Bronchial epithelial cell (primary cell): ENCODE results near the gene BFSP1. TPM values are rescaled to one million over a fixed set of nuclear protein-coding genes. Genes with fewer than 3 reads are reported as not detected.

Source experiments
- DNase-seq: peaks from one replicate; pipeline ENCODE4 v3.0.0-alpha.2; 2010; ENCODE audit warnings: low read depth
- FAIRE-seq: peaks from 2 replicates; lab custom pipeline; 2011; peaks lifted over from hg19 to GRCh38; lab: Jason Lieb, UNC
- H3K27me3 ChIP-seq: 2 replicates; pipeline ENCODE4 v1.5.1; 2011; ENCODE audit warnings: low read length; ENCODE audit not compliant: control insufficient read depth, insufficient read depth
- H3K36me3 ChIP-seq: 2 replicates; pipeline ENCODE4 v1.5.1; 2011; ENCODE audit warnings: low read length; ENCODE audit not compliant: control insufficient read depth, insufficient read depth
- H3K4me3 ChIP-seq: 2 replicates; pipeline ENCODE4 v1.5.1; 2011; ENCODE audit warnings: mild to moderate bottlenecking, low read depth, low read length, control low read depth
- total RNA-seq: library from RNA; depleted of rRNA; stranded (reverse); fragments of >200 nt; gene quantifications from 2 replicates; pipeline ENCODE4 v1.2.1, GENCODE V29; 2014
- TF ChIP-seq, protein P1 (sequence below): IDR thresholded peaks from 2 replicates; pipeline ENCODE4 v1.5.1; 2011; ENCODE audit warnings: mild to moderate bottlenecking, moderate library complexity, low read length, control low read depth, inconsistent platforms; ENCODE audit not compliant: insufficient read depth, severe bottlenecking

Gene BFSP1
- total RNA-seq, 1 donor from 2014 or later, result 2.9 TPM

DNA sequence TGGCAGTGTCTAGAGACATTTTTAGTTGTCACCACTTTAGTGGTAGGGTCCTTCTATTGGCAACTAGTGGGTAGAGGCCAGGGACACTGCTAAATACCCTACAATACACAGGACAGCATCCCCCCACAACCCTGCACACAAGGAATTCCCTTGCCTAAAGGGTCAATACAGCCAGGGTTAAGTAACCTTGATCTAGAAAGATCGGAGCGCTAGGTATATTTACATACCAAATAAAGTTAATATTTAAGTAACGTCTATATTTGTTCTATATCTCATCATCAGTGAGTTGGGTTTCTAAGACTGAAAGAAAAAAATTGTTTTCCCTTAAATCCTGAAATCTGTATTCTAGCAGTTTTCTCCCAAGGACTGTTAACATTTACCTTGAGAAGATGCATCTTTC, 16.1 kb downstream of the BFSP1 start:
- H3K27me3 ChIP-seq, result no peaks in the 10 kb centered on the region
- DNase-seq (no peak), FAIRE-seq (no peak)
- TF ChIP-seq, protein P1, sequence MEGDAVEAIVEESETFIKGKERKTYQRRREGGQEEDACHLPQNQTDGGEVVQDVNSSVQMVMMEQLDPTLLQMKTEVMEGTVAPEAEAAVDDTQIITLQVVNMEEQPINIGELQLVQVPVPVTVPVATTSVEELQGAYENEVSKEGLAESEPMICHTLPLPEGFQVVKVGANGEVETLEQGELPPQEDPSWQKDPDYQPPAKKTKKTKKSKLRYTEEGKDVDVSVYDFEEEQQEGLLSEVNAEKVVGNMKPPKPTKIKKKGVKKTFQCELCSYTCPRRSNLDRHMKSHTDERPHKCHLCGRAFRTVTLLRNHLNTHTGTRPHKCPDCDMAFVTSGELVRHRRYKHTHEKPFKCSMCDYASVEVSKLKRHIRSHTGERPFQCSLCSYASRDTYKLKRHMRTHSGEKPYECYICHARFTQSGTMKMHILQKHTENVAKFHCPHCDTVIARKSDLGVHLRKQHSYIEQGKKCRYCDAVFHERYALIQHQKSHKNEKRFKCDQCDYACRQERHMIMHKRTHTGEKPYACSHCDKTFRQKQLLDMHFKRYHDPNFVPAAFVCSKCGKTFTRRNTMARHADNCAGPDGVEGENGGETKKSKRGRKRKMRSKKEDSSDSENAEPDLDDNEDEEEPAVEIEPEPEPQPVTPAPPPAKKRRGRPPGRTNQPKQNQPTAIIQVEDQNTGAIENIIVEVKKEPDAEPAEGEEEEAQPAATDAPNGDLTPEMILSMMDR, result no peak
- H3K4me3 ChIP-seq, result no peak overlapping the region
- no peaks in the 10 kb centered on the region for H3K36me3 ChIP-seq

DNA sequence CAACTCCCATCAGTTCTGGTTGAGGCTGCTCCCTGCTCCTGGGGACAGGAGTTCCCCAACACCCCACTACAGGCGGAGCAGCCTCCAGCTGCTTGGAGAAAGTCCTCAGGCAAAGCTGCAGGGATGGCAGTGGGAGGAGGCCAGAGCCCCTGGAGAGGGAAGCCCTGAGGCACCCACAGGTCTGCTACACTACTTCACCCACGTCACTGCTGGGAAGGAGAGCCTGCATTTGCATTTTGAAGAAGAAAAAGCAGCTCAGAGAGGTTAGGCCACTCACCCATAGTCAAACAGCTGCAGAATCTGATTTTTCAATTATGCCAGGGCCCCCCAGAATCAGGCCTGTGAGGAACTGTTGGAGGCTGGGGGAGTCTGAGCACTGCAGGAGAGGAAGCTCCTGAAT, 17.2 kb downstream of the BFSP1 start:
- Histone ChIP-seq H3K36me3 (no peaks in the 10 kb centered on the region), H3K27me3 (no peaks in the 10 kb centered on the region), H3K4me3 (no peak overlapping the region)
- no peak for DNase-seq
- TF ChIP-seq, protein P1, result no peak
- no peak for FAIRE-seq

DNA sequence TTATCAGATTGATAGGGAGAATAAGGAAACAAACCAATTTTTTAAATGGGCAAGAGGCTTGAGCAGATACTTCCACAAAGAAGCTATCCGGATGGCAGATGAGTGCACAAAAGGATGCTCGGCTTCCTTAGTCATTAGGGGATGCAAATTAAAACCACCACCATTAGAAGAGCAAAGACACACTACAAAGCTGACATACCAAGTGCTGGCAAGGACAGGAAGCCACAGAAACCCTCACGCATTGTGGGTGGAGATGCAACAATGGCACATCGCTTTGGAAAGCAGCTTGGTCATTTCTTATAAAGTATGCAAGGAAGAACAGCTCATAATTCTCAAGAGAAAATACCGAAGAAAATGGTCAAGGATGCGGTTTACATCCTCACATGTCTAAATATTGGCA, 19.8 kb downstream of the BFSP1 start:
- no peak for DNase-seq
- no peak for FAIRE-seq
- no peaks in the 10 kb centered on the region for H3K27me3 ChIP-seq
- H3K36me3 ChIP-seq, result no peaks in the 10 kb centered on the region
- no peak overlapping the region for H3K4me3 ChIP-seq
- TF ChIP-seq, protein P1, result no peak

DNA sequence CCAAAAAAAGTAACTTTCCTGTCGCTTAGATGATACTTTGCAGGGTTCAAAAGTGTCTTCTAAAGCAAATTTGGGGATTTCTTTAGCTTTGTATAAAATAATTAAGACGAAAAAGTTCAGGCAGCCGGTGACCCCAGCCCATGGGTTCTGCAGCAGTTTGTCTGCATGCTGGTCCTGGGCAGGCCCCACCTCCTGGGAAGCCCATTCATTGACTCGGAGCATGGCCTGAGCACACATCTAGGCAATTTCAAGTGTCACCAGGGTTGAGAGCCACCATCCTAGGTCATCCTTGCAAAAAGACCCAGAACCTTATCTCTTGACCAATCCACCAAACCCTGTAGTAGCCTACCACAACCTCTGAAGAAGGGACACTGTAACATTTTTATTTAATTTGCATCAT, 20.6 kb downstream of the BFSP1 start:
- no peaks in the 10 kb centered on the region for H3K27me3 ChIP-seq
- TF ChIP-seq, protein P1, result no peak
- H3K36me3 ChIP-seq, result no peaks in the 10 kb centered on the region
- DNase-seq, result no peak
- FAIRE-seq, result no peak
- no peak overlapping the region for H3K4me3 ChIP-seq

DNA sequence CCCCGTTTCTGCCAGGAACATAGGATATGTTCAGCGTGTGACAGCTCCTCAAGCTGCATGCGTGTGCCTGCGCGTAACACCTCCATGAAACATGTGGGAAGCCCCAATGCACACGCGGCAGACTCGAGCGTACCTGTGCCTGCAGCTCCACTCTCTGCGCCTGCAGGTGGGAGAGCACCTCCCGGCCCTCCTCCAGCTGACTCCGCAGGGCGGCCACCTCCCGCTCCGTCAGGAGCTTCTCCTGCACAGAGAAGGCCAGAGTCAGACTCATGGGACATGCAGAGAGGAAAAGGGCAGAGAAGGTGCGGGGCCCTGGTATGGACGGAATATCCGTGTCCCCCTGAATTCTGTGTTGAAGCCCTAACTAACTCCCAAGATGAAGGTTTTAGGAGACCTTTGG, 22.4 kb downstream of the BFSP1 start:
- no peak overlapping the region for H3K4me3 ChIP-seq
- FAIRE-seq (no peak), DNase-seq (no peak)
- TF ChIP-seq, protein P1, result no peak
- no peaks in the 10 kb centered on the region for H3K27me3 ChIP-seq
- no peaks in the 10 kb centered on the region for H3K36me3 ChIP-seq

DNA sequence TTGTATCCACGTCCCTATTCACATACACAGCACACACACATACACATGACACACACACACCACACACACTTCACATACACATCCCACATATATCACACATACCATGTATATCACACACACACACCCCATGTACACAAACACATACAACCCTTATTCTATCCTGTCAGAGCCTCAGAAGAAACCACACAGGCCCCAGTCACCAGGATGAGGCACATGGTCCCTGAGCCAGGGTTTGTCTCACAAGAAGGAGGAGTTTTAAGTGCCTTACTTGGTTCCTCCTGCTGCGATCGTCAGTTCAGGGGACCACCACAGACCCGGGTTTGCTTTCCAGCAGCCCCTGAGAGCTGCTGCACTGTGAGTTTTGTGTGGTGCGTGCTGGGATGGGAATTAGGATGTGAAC, 23.6 kb downstream of the BFSP1 start:
- TF ChIP-seq, protein P1, result no peak
- H3K27me3 ChIP-seq, result no peaks in the 10 kb centered on the region
- H3K4me3 ChIP-seq, result no peak overlapping the region
- DNase-seq (no peak), FAIRE-seq (no peak)
- no peaks in the 10 kb centered on the region for H3K36me3 ChIP-seq
